ENCODE measurements around the gene CHST2.

DNA sequence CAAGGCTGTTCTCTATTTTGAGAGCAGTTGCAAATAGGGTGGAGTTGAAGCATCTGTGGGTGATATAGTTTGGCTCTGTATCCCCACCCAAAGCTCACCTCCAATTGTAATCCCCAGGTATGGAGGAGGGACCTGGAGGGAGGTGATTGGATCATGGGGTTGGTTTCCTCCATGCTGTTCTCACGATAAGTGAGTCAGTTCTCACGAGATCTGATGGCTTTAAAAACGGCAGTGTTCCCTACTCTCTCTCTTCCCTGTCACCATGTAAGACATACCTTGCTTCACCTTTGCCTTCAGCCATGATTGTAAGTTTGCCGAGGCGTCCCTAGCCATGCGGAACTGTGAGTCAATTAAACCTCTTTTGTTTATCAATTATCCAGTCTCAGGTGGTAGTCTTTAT lies 21.0 kb downstream of the CHST2 start:
- TF ChIP-seq, protein P1, sequence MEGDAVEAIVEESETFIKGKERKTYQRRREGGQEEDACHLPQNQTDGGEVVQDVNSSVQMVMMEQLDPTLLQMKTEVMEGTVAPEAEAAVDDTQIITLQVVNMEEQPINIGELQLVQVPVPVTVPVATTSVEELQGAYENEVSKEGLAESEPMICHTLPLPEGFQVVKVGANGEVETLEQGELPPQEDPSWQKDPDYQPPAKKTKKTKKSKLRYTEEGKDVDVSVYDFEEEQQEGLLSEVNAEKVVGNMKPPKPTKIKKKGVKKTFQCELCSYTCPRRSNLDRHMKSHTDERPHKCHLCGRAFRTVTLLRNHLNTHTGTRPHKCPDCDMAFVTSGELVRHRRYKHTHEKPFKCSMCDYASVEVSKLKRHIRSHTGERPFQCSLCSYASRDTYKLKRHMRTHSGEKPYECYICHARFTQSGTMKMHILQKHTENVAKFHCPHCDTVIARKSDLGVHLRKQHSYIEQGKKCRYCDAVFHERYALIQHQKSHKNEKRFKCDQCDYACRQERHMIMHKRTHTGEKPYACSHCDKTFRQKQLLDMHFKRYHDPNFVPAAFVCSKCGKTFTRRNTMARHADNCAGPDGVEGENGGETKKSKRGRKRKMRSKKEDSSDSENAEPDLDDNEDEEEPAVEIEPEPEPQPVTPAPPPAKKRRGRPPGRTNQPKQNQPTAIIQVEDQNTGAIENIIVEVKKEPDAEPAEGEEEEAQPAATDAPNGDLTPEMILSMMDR (IDR thresholded peaks at IDR 0.05; ENCODE audit: low read depth, low read length, missing input control): no peak
- TF ChIP-seq MAX (IDR thresholded peaks at IDR 0.05) (no peak), HNF4G (IDR thresholded peaks at IDR 0.05) (no peak), FOXA2 (IDR thresholded peaks at IDR 0.05) (no peak), RAD21 (IDR thresholded peaks at IDR 0.05) (no peak), SP1 (IDR thresholded peaks at IDR 0.05) (no peak), GABPA (IDR thresholded peaks at IDR 0.05 in 1 of 2, conservative IDR thresholded peaks at IDR 0.05 in 1 of 2) (no peak), RXRA (IDR thresholded peaks at IDR 0.05) (no peak), FOXA1 (IDR thresholded peaks at IDR 0.05) (no peak), ZBTB33 (IDR thresholded peaks at IDR 0.05) (no peak)
- TF ChIP-seq, protein P2, sequence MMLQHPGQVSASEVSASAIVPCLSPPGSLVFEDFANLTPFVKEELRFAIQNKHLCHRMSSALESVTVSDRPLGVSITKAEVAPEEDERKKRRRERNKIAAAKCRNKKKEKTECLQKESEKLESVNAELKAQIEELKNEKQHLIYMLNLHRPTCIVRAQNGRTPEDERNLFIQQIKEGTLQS (IDR thresholded peaks at IDR 0.05): no peak

Data from liver (tissue), 3 donors.